MCF 10A (cell line): ENCODE measurements around the gene NDUFAF3. TPM values are rescaled to one million over a fixed set of nuclear protein-coding genes. Genes with fewer than 3 reads are reported as not detected.

Source experiments
- BruUV-seq: library from RNA; stranded (reverse); fragments of 400-500 nt; replicated peaks from 2 replicates; lab custom pipeline; 2021; lab: Mats Ljungman, UMichigan
- CTCF ChIA-PET: fragments of 300-600 bp; sonication (Branson Sonifier 250); formaldehyde crosslinking; extraction: SDS; loops from one replicate; lab custom pipeline; 2021; ENCODE audit warnings: antibody characterized with exemption, inconsistent platforms; lab: Yijun Ruan, JAX
- POLR2A ChIA-PET: fragments of 300-600, 350-650 bp; sonication (Branson Sonifier 250); formaldehyde crosslinking; extraction: SDS; loops from one replicate; lab custom pipeline; 2020; ENCODE audit warnings: antibody characterized with exemption, inconsistent platforms; lab: Yijun Ruan, JAX
- DNase-seq: peaks from one replicate; pipeline ENCODE4 v3.0.0-alpha.2; 2018; ENCODE audit not compliant: unreplicated experiment
- H3K27ac Mint-ChIP-seq: one replicate; pipeline ENCODE4 v1.8.0; 2022; ENCODE audit warnings: mild to moderate bottlenecking, low read depth, mixed read lengths; ENCODE audit not compliant: unreplicated experiment
- H3K27me3 Mint-ChIP-seq: one replicate; pipeline ENCODE4 v1.8.0; 2022; ENCODE audit warnings: mixed read lengths; ENCODE audit not compliant: insufficient read depth, unreplicated experiment
- H3K36me3 Mint-ChIP-seq: one replicate; pipeline ENCODE4 v1.8.0; 2022; ENCODE audit warnings: mild to moderate bottlenecking, moderate library complexity, mixed read lengths; ENCODE audit not compliant: insufficient read depth, unreplicated experiment
- H3K4me1 Mint-ChIP-seq: one replicate; pipeline ENCODE4 v1.8.0; 2022; ENCODE audit warnings: mixed read lengths; ENCODE audit not compliant: insufficient read depth, unreplicated experiment
- H3K4me3 Mint-ChIP-seq: one replicate; pipeline ENCODE4 v1.8.0; 2022; ENCODE audit warnings: mild to moderate bottlenecking, moderate library complexity, mixed read lengths; ENCODE audit not compliant: unreplicated experiment
- H3K9me3 Mint-ChIP-seq: one replicate; pipeline ENCODE4 v1.8.0; 2022; ENCODE audit warnings: mixed read lengths; ENCODE audit not compliant: unreplicated experiment
- intact Hi-C: fragments of 100-400 bp; cut with micrococcal nuclease; formaldehyde crosslinking; loops from 2 replicates; pipeline ENCODE4 v1.14.1; 2022
- total RNA-seq: library from RNA; stranded (reverse); gene quantifications from 2 replicates; pipeline ENCODE4 v1.2.3, GENCODE V29; 2022
- TF ChIP-seq, protein P1 (sequence below): fragments of 200-600 bp; IDR thresholded peaks from one replicate; pipeline ENCODE4 v1.8.0; 2022; ENCODE audit warnings: antibody characterized with exemption, mild to moderate bottlenecking; ENCODE audit not compliant: unreplicated experiment

Gene NDUFAF3
- total RNA-seq, 1 experiment from 2014 or later = 77.8 TPM

DNA sequence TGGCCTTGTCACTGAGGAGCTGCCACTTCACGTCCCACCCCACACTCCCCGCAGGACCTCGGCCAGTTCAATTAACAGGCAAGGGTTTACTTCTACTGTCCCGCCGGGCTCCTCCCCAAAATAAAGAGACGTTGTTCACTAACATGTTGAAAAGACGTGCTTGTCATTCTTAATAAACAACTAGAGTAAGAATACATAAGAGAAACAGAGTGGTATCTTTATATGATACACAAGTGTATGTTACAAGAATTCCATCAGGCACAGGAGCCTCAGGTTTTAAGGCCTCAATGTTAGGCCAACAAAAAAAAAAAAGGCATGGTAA, 7.6 kb downstream of the NDUFAF3 start:
- H3K36me3 Mint-ChIP-seq = peaks cover 92% of the 10 kb centered on the region
- TF ChIP-seq, protein P1, sequence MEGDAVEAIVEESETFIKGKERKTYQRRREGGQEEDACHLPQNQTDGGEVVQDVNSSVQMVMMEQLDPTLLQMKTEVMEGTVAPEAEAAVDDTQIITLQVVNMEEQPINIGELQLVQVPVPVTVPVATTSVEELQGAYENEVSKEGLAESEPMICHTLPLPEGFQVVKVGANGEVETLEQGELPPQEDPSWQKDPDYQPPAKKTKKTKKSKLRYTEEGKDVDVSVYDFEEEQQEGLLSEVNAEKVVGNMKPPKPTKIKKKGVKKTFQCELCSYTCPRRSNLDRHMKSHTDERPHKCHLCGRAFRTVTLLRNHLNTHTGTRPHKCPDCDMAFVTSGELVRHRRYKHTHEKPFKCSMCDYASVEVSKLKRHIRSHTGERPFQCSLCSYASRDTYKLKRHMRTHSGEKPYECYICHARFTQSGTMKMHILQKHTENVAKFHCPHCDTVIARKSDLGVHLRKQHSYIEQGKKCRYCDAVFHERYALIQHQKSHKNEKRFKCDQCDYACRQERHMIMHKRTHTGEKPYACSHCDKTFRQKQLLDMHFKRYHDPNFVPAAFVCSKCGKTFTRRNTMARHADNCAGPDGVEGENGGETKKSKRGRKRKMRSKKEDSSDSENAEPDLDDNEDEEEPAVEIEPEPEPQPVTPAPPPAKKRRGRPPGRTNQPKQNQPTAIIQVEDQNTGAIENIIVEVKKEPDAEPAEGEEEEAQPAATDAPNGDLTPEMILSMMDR = no peak
- ChIA-PET CTCF (interaction anchor here (0.6 to 1.9 kb wide), 2 partner anchors 40 to 749 kb away, joined by 3 to 7 read pairs; no protein-coding TSS in a partner anchor), POLR2A (interaction anchor here (0.5 to 2.4 kb wide), 28 partner anchors 8 to 801 kb away, joined by 3 to 47 read pairs (median 4); partner anchors contain the start of genes ARIH2, DALRD3, LAMB2 and NICN1)
- H3K27me3 Mint-ChIP-seq = no peaks in the 10 kb centered on the region
- H3K9me3 Mint-ChIP-seq = no peaks in the 10 kb centered on the region
- intact Hi-C loops = loop anchor here (5.0 to 10.0 kb wide), 2 partner anchors 63 to 125 kb away; partner anchors contain the start of gene QRICH1
- peak overlapping the region; percentile 95 for H3K4me3 Mint-ChIP-seq
- BruUV-seq = no TSS peak
- peaks cover 40% of the 10 kb centered on the region for H3K4me1 Mint-ChIP-seq
- H3K27ac Mint-ChIP-seq = peak overlapping the region; percentile 99
- no peak for DNase-seq

DNA sequence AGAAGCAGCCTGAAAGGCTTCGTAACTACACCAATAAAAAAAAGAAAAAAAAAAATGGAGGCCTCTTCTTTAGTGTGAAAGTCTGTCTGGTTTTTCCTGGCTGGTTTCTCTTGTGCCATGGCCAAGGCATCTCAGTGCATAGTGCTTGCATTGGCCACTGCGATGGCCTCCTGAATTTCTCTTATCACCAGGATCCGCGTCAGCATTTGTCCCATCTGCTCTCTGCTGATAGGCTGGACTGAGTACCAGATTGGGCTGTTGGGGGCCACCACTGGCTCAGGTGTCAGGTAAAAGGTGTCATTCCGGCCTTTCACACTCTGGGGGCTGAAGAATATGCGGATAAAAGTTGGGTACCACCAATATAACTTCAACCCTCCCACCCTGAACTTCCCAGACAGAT, 8.4 kb downstream of the NDUFAF3 start:
- H3K4me3 Mint-ChIP-seq = no peak overlapping the region
- no peak for DNase-seq
- no peaks in the 10 kb centered on the region for H3K27me3 Mint-ChIP-seq
- CTCF ChIA-PET = interaction anchor here (2.9 kb wide), 1 partner anchor 8 kb away, joined by 14 read pairs; the partner anchor contains the start of gene NDUFAF3
- intact Hi-C loops = no loop called here
- no TSS peak for BruUV-seq
- H3K36me3 Mint-ChIP-seq = peaks cover 84% of the 10 kb centered on the region
- H3K27ac Mint-ChIP-seq = no peak overlapping the region
- peaks cover 37% of the 10 kb centered on the region for H3K4me1 Mint-ChIP-seq
- TF ChIP-seq, protein P1 = no peak
- POLR2A ChIA-PET = no interaction called here
- H3K9me3 Mint-ChIP-seq = no peaks in the 10 kb centered on the region

DNA sequence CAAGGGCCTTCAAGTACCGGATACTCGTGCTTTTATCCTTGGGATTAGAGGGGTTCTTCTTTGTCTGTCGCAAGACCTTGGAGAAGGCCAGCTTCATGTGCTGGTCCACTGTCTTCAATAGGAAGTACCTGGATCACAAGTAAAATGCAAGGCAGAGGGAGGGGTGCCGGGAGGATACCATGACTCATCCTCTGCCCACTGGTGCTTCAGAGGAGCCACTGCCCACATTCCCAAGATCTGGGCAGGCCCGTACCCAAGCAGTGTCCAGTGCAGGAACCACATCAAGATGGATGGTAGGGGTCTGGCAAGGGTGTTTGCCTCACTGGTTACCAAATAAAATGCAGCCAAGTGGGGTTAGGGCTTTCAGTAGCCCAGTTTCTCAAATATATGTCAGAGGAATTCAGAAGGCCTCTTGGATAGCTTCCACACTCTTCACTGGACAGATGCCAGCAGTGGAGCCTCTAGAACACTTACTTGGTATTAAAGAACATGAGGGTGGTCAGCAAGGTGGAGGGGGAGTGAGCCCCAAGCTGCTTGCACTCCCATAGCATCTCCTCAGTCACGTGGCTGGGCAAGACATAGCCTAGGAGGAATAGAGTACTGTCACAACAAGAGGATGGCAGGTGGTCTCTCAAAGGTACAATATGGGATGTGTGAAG, 10.9 kb downstream of the NDUFAF3 start:
- Mint-ChIP-seq H3K4me3 (no peak overlapping the region), H3K9me3 (no peaks in the 10 kb centered on the region), H3K4me1 (peaks cover 23% of the 10 kb centered on the region), H3K27me3 (no peaks in the 10 kb centered on the region), H3K27ac (no peak overlapping the region), H3K36me3 (peaks cover 80% of the 10 kb centered on the region)
- ChIA-PET CTCF (interaction anchor here (2.9 kb wide), 1 partner anchor 10 kb away, joined by 14 read pairs; the partner anchor contains the start of gene NDUFAF3), POLR2A (interaction anchor here (0.9 to 1.8 kb wide), 7 partner anchors 9 to 114 kb away, joined by 3 to 14 read pairs (median 4); partner anchors contain the start of genes ARIH2, NDUFAF3, P4HTM and USP19)
- BruUV-seq = no TSS peak
- intact Hi-C loops = no loop called here
- TF ChIP-seq, protein P1 = no peak
- peak; percentile 33 for DNase-seq

DNA sequence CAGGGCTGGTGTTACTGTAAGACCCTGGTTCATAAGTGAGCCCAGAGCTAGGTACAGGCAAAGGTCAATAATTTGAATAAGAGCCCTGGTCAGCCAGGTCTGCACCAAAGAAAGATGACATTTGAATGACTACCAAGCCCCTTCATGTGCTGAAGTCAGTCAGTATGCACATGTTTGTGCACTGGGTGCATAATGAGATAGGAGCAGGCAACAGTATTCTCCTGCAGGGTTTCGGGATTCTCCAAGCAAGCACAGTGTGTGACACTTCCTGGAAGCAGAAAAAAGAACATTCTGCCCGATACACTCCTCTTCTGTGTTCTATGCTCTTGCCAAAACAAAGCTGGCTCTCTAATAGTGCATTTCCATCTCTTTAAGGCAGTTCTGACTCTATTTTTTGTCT, 12.7 kb downstream of the NDUFAF3 start:
- intact Hi-C loops = no loop called here
- ChIA-PET CTCF (interaction anchor here (0.6 to 1.5 kb wide), 3 partner anchors 32 to 181 kb away, joined by 3 to 6 read pairs (median 3); no protein-coding TSS in a partner anchor), POLR2A (interaction anchor here (0.6 to 1.1 kb wide), 3 partner anchors 13 to 73 kb away, joined by 3 read pairs; partner anchors contain the start of gene NDUFAF3)
- Mint-ChIP-seq H3K4me3 (no peak overlapping the region), H3K27ac (no peak overlapping the region), H3K36me3 (peaks cover 77% of the 10 kb centered on the region), H3K9me3 (no peaks in the 10 kb centered on the region), H3K27me3 (no peaks in the 10 kb centered on the region), H3K4me1 (peaks cover 8% of the 10 kb centered on the region)
- no peak for DNase-seq
- BruUV-seq = no TSS peak
- TF ChIP-seq, protein P1 = no peak
